Spinal cord (tissue), 10 donors: ENCODE data around the gene MAP2K1. TPM values are rescaled to one million over a fixed set of nuclear protein-coding genes. Genes with fewer than 3 reads are reported as not detected.

Experiments used
- DNase-seq, 6 donors: peaks; one replicate each; pipeline versions ENCODE4 v3.0.0 to v3.0.0-alpha.2; 2013 to 2015; ENCODE audit warnings: low spot score in 6 of 6, low read depth in 4 of 6
- H3K27ac ChIP-seq: one replicate; pipeline ENCODE4 v1.5.1; 2013; ENCODE audit warnings: low read depth, low read length, control low read depth
- H3K27me3 ChIP-seq: one replicate; pipeline ENCODE4 v1.6.1; 2013; ENCODE audit warnings: low read length; ENCODE audit not compliant: control insufficient read depth, insufficient read depth
- H3K36me3 ChIP-seq: one replicate; pipeline ENCODE4 v1.6.1; 2013; ENCODE audit warnings: low read length; ENCODE audit not compliant: control insufficient read depth, insufficient read depth
- H3K4me1 ChIP-seq: one replicate; pipeline ENCODE4 v1.6.1; 2013; ENCODE audit warnings: low read length; ENCODE audit not compliant: control insufficient read depth, insufficient read depth
- H3K4me3 ChIP-seq: one replicate; pipeline ENCODE4 v1.5.1; 2013; ENCODE audit warnings: low read depth, low read length, control low read depth
- H3K9me3 ChIP-seq: one replicate; pipeline ENCODE4 v1.6.1; 2013; ENCODE audit warnings: low read length; ENCODE audit not compliant: control insufficient read depth, insufficient read depth
- WGBS: methylation state at CpG from one replicate; pipeline ENCODE4 v1.1.5; 2013; ENCODE audit warnings: missing lambda C conversion rate; ENCODE audit not compliant: insufficient coverage; 5-methylcytosine and 5-hydroxymethylcytosine counted together
- polyA plus RNA-seq, 2 donors: library from polyadenylated mRNA; unstranded; fragments of 120-200 nt; gene quantifications; one replicate each; pipeline ENCODE4 v1.2.1, GENCODE V29; 2013; ENCODE audit not compliant: insufficient read length in 2 of 2
- total RNA-seq, 2 donors: library from RNA; depleted of rRNA in 1 of 2; stranded (reverse); fragments of 120-200 nt in 1 of 2; fragments of >200 nt in 1 of 2; gene quantifications; one replicate each; pipeline versions ENCODE4 v1.2.3 to v1.2.4, GENCODE V29; 2013 to 2014
- donor health status: healthy.

The MAP2K1 gene
- total and polyA plus RNA-seq, 4 donors: 42.8 to 103 (median 79.3) TPM

- Histone ChIP-seq H3K27ac (peak overlapping the region; percentile 57), H3K9me3 (no peaks in the 10 kb centered on the region), H3K36me3 (no peaks in the 10 kb centered on the region), H3K4me1 (no peaks in the 10 kb centered on the region), H3K4me3 (no peak overlapping the region), H3K27me3 (no peaks in the 10 kb centered on the region)
- no peak for DNase-seq
- 40% methylated on average over 4 of the region's 5 CpGs for WGBS
Observed at GRCh38 chr15:66417736-66418135, 31.0 kb downstream of the MAP2K1 start.

- Histone ChIP-seq H3K27ac (no peak overlapping the region), H3K36me3 (no peaks in the 10 kb centered on the region), H3K27me3 (no peaks in the 10 kb centered on the region), H3K4me3 (no peak overlapping the region), H3K4me1 (no peaks in the 10 kb centered on the region), H3K9me3 (no peaks in the 10 kb centered on the region)
- no CpG with 5 or more reads among the region's 3 CpGs for WGBS
- DNase-seq: no peak
Observed at GRCh38 chr15:66419471-66419870, 32.8 kb downstream of the MAP2K1 start.

- Histone ChIP-seq H3K4me3 (no peak overlapping the region), H3K9me3 (no peaks in the 10 kb centered on the region), H3K27ac (no peak overlapping the region), H3K27me3 (no peaks in the 10 kb centered on the region), H3K36me3 (no peaks in the 10 kb centered on the region), H3K4me1 (no peaks in the 10 kb centered on the region)
- DNase-seq: no peak
- 90% methylated on average over 3 of the region's 4 CpGs for WGBS
Observed at GRCh38 chr15:66422347-66422746, 35.6 kb downstream of the MAP2K1 start.

GRCh38 chr15:66423149-66423548, 36.4 kb downstream of the MAP2K1 start:
- Histone ChIP-seq H3K9me3 (no peaks in the 10 kb centered on the region), H3K27me3 (no peaks in the 10 kb centered on the region), H3K4me3 (no peak overlapping the region), H3K4me1 (no peaks in the 10 kb centered on the region), H3K36me3 (no peaks in the 10 kb centered on the region), H3K27ac (no peak overlapping the region)
- WGBS: 100% methylated on average over 2 of the region's 3 CpGs
- no peak for DNase-seq

GRCh38 chr15:66424963-66425612, 38.4 kb downstream of the MAP2K1 start:
- Histone ChIP-seq H3K27me3 (no peaks in the 10 kb centered on the region), H3K9me3 (no peaks in the 10 kb centered on the region), H3K27ac (no peak overlapping the region), H3K4me3 (no peak overlapping the region), H3K4me1 (no peaks in the 10 kb centered on the region), H3K36me3 (no peaks in the 10 kb centered on the region)
- no peak for DNase-seq
- 80% methylated on average over 2 of the region's 9 CpGs for WGBS

- H3K36me3 ChIP-seq: no peaks in the 10 kb centered on the region
- DNase-seq: no peak
- no peak overlapping the region for H3K4me3 ChIP-seq
- no peaks in the 10 kb centered on the region for H3K9me3 ChIP-seq
- no peaks in the 10 kb centered on the region for H3K4me1 ChIP-seq
- no peaks in the 10 kb centered on the region for H3K27me3 ChIP-seq
- no peak overlapping the region for H3K27ac ChIP-seq
- WGBS: no CpG with 5 or more reads among the region's 4 CpGs
Observed at GRCh38 chr15:66425837-66426236, 39.1 kb downstream of the MAP2K1 start.

GRCh38 chr15:66429117-66429516, 42.4 kb downstream of the MAP2K1 start:
- H3K27me3 ChIP-seq: no peaks in the 10 kb centered on the region
- DNase-seq: no peak
- no peaks in the 10 kb centered on the region for H3K36me3 ChIP-seq
- H3K4me1 ChIP-seq: no peaks in the 10 kb centered on the region
- WGBS: 100% methylated on average over 1 of the region's 4 CpGs
- H3K9me3 ChIP-seq: no peaks in the 10 kb centered on the region
- no peak overlapping the region for H3K4me3 ChIP-seq
- no peak overlapping the region for H3K27ac ChIP-seq

GRCh38 chr15:66429546-66429945, 42.8 kb downstream of the MAP2K1 start:
- no peak for DNase-seq
- Histone ChIP-seq H3K4me1 (no peaks in the 10 kb centered on the region), H3K9me3 (no peaks in the 10 kb centered on the region), H3K36me3 (no peaks in the 10 kb centered on the region), H3K4me3 (no peak overlapping the region), H3K27me3 (no peaks in the 10 kb centered on the region), H3K27ac (no peak overlapping the region)
- WGBS: 96% methylated on average over 3 of the region's 7 CpGs

GRCh38 chr15:66430627-66431255, 44.0 kb downstream of the MAP2K1 start:
- H3K4me1 ChIP-seq: no peaks in the 10 kb centered on the region
- DNase-seq: peak in 1 of 6 donors; percentile 16
- no peaks in the 10 kb centered on the region for H3K27me3 ChIP-seq
- 29% methylated on average over 1 of the region's 3 CpGs for WGBS
- H3K27ac ChIP-seq: no peak overlapping the region
- peaks cover 6% of the 10 kb centered on the region for H3K36me3 ChIP-seq
- H3K9me3 ChIP-seq: no peaks in the 10 kb centered on the region
- no peak overlapping the region for H3K4me3 ChIP-seq

- H3K27ac ChIP-seq: no peak overlapping the region
- 100% methylated on average over 1 of the region's 2 CpGs for WGBS
- peak in 1 of 6 donors; percentile 3 for DNase-seq
- no peaks in the 10 kb centered on the region for H3K4me1 ChIP-seq
- H3K4me3 ChIP-seq: no peak overlapping the region
- H3K9me3 ChIP-seq: no peaks in the 10 kb centered on the region
- no peaks in the 10 kb centered on the region for H3K27me3 ChIP-seq
- H3K36me3 ChIP-seq: peaks cover 12% of the 10 kb centered on the region
Observed at GRCh38 chr15:66433726-66434125, 47.0 kb downstream of the MAP2K1 start.
